Effector memory CD4-positive, alpha-beta T cell (primary cell): Measurements from ENCODE around the gene ACTL7B.
"Not testable (repeated sequence)": the region's sequence is repeated elsewhere in the genome, so short reads cannot be mapped to it uniquely, and the experiment has no call there.

ENCODE experiments used
- DNase-seq, 3 donors: peaks; one replicate each; pipeline ENCODE4 v3.0.0-alpha.2; 2020
- H3K27ac ChIP-seq: 2 replicates; pipeline ENCODE4 v1.7.0; 2013; ENCODE audit warnings: mild to moderate bottlenecking, low read length, moderate library complexity; ENCODE audit not compliant: insufficient read depth, poor library complexity, severe bottlenecking
- H3K27me3 ChIP-seq: replicated peaks from 2 replicates; pipeline ENCODE4 v1.7.0; 2013; ENCODE audit warnings: mild to moderate bottlenecking, low read length; ENCODE audit not compliant: insufficient read depth, control insufficient read depth, poor library complexity, severe bottlenecking
- H3K36me3 ChIP-seq: 2 replicates; pipeline ENCODE4 v1.7.0; 2013; ENCODE audit warnings: mild to moderate bottlenecking, low read length, moderate library complexity; ENCODE audit not compliant: control insufficient read depth, insufficient read depth
- H3K4me1 ChIP-seq: 2 replicates; pipeline ENCODE4 v1.7.0; 2013; ENCODE audit warnings: low read length, mild to moderate bottlenecking; ENCODE audit not compliant: control insufficient read depth, insufficient read depth, poor library complexity, severe bottlenecking
- H3K4me3 ChIP-seq: 2 replicates; pipeline ENCODE4 v1.7.0; 2013; ENCODE audit warnings: low read length, low read depth, mild to moderate bottlenecking; ENCODE audit not compliant: insufficient read depth, poor library complexity, severe bottlenecking
- H3K9me3 ChIP-seq: 2 replicates; pipeline ENCODE4 v1.7.0; 2013; ENCODE audit warnings: mild to moderate bottlenecking, low read length, moderate library complexity; ENCODE audit not compliant: control insufficient read depth

Gene ACTL7B

DNA sequence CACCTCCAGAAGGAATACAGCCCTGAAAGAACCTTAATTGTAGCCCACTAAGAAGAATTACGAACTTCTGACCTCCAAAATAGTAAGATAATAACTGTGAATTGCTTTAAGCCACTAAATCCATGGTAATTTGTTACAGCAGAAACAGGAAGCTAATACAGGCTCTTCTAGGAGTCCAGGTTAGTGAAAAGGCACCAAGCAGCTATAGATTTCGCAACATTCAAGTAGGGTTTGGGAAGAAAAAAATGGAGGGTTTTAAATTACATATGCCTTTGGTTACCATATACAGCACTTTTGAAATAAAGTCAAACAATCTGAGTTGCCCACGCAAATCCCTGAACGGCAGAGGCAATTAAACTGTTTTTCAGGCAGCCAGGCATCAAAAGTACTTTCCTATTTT lies 4.6 kb upstream of the ACTL7B start:
- Histone ChIP-seq H3K4me3 (no peak overlapping the region), H3K4me1 (no peaks in the 10 kb centered on the region), H3K27ac (no peak overlapping the region), H3K9me3 (no peaks in the 10 kb centered on the region), H3K27me3 (no peaks in the 10 kb centered on the region), H3K36me3 (no peaks in the 10 kb centered on the region)
- no peak for DNase-seq

DNA sequence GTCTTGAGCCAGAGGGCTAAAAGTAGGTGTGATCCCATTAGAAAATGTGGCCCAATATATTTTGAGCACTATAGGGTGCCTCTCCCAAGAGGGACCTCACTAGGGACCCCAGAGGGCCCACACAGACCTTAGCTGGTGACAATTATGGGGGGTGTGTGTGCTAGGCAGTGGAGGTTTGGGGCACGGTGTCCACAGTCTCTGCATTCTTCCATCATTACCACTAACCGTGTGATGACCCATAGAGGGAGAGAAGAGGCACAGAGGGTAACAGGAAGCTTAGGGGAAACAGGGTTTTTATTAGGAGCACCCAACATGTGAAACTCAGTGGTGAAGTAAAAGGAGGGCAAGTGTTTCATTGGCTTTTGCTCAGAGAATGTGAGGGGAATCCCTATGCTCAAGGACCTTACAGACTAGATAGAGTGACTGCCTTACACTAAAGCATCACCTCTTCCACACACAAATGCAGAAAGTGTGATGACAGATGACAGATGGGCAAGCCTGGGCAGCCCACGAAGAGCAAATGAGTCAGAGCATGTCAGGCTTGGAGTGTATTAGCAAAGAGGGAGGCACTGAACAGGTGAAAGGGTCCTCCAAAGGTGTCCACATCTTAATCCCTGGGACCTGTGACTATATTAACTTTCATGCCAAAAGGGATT lies 3.8 kb upstream of the ACTL7B start:
- DNase-seq, result no peak
- no peaks in the 10 kb centered on the region for H3K4me1 ChIP-seq
- no peaks in the 10 kb centered on the region for H3K27me3 ChIP-seq
- no peak overlapping the region for H3K4me3 ChIP-seq
- H3K9me3 ChIP-seq, result no peaks in the 10 kb centered on the region
- no peak overlapping the region for H3K27ac ChIP-seq
- no peaks in the 10 kb centered on the region for H3K36me3 ChIP-seq

DNA sequence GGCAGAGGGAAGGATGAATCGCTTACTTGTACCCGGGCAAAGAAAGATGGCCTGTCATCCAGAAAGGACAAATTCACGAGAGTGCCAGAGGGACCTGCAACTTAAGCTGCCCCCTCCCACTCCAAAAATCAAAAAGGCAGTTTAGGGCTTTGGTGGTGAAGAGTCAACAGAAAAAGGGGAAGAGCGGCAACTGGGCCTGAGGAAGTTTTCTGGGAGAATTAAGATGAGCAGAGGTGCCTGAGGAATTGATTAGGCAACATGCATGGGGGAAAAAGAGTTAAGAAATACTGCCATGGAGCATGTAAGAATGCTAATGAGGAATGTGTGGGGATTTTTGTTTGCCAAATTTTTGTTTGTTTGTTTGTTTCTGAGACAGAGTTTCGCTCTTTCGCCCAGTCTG lies 1.8 kb upstream of the ACTL7B start:
- no peaks in the 10 kb centered on the region for H3K36me3 ChIP-seq
- no peaks in the 10 kb centered on the region for H3K27me3 ChIP-seq
- no peak for DNase-seq
- no peak overlapping the region for H3K4me3 ChIP-seq
- no peak overlapping the region for H3K27ac ChIP-seq
- H3K4me1 ChIP-seq, result no peaks in the 10 kb centered on the region
- no peaks in the 10 kb centered on the region for H3K9me3 ChIP-seq

- H3K36me3 ChIP-seq, result no peaks in the 10 kb centered on the region
- no peaks in the 10 kb centered on the region for H3K27me3 ChIP-seq
- H3K4me3 ChIP-seq, result no peak overlapping the region
- no peaks in the 10 kb centered on the region for H3K4me1 ChIP-seq
- DNase-seq, result no peak
- H3K27ac ChIP-seq, result no peak overlapping the region
- no peaks in the 10 kb centered on the region for H3K9me3 ChIP-seq
These were observed 278 bp downstream of the ACTL7B start for GRCh38 chr9:108855529-108855886.

- Histone ChIP-seq H3K27ac (no peak overlapping the region), H3K27me3 (no peaks in the 10 kb centered on the region), H3K4me3 (no peak overlapping the region), H3K9me3 (no peaks in the 10 kb centered on the region), H3K36me3 (no peaks in the 10 kb centered on the region), H3K4me1 (no peaks in the 10 kb centered on the region)
- no peak for DNase-seq
These were observed 901 bp downstream of the ACTL7B start for GRCh38 chr9:108854641-108855528.

DNA sequence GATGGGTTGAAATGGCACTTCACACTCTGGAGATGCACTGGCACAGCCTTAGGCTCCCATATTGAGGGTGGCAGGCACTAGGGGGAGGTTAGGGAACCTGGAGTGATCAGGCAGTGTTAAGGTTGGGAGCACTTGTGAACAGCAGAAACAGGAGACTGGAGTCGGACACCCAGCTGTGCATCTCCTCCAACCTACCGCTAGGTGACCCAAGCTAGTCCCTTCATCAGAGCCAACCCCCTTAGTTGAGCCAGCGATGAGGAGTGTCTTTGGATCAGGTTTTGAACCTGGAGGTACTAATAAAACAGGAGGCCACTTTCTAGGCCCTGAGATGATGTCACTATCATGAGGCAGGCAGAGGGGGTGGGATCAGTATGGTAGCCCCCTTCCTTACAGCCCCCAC lies 1.7 kb downstream of the ACTL7B start:
- no peaks in the 10 kb centered on the region for H3K9me3 ChIP-seq
- no peak for DNase-seq
- H3K36me3 ChIP-seq, result no peaks in the 10 kb centered on the region
- H3K4me1 ChIP-seq, result no peaks in the 10 kb centered on the region
- no peaks in the 10 kb centered on the region for H3K27me3 ChIP-seq
- H3K27ac ChIP-seq, result no peak overlapping the region
- no peak overlapping the region for H3K4me3 ChIP-seq

GRCh38 chr9:108852079-108852478 lies 3.7 kb downstream of the ACTL7B start:
- H3K4me3 ChIP-seq, result no peak overlapping the region
- no peaks in the 10 kb centered on the region for H3K4me1 ChIP-seq
- DNase-seq, result no peak

GRCh38 chr9:108851138-108851537 lies 4.6 kb downstream of the ACTL7B start:
- DNase-seq, result no peak
- no peak overlapping the region for H3K4me3 ChIP-seq
- no peaks in the 10 kb centered on the region for H3K27me3 ChIP-seq
- H3K4me1 ChIP-seq, result no peaks in the 10 kb centered on the region
- no peaks in the 10 kb centered on the region for H3K36me3 ChIP-seq
- H3K27ac ChIP-seq, result no peak overlapping the region
- H3K9me3 ChIP-seq, result no peaks in the 10 kb centered on the region

More at GRCh38 chr9:108852079-108852478, 3.7 kb downstream of the ACTL7B start:
- H3K27me3 ChIP-seq, result no peaks in the 10 kb centered on the region
- no peaks in the 10 kb centered on the region for H3K9me3 ChIP-seq
- no peak overlapping the region for H3K27ac ChIP-seq
- H3K36me3 ChIP-seq, result no peaks in the 10 kb centered on the region

DNA sequence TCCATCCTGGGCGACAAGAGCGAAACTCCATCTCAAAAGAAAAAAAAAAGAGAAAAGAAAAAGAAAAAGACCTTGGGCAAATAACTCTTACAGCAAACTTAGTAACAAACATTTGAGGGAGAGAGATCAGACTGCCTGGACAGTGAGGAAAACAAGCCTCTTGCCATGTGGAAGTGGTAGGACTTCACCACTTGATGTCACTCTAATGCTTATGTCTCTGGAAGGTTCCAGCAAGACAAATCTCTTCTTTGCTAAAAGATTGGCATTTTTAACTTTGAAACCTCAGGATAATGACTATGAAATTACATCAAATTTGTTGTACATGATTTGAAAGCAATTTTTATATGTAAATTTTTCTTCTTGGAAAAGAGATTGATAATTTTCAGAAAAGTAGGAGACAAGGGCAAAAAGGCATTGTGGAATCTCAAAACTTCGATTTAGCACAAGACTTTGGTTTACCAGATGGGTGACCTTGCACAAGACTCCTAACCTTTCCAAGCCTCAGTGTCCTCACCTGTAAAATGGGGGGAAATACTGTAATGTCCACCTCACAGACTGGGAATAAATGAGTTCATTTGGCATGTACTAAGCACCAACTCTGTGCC lies 5.4 kb downstream of the ACTL7B start:
- no peaks in the 10 kb centered on the region for H3K36me3 ChIP-seq
- no peaks in the 10 kb centered on the region for H3K4me1 ChIP-seq
- H3K4me3 ChIP-seq, result no peak overlapping the region
- DNase-seq, result no peak
- H3K27me3 ChIP-seq, result no peaks in the 10 kb centered on the region
- H3K9me3 ChIP-seq, result no peaks in the 10 kb centered on the region
- H3K27ac ChIP-seq, result no peak overlapping the region

GRCh38 chr9:108848296-108848695 lies 7.5 kb downstream of the ACTL7B start:
- H3K4me1 ChIP-seq, DNase-seq, H3K36me3 ChIP-seq, H3K9me3 ChIP-seq, H3K27ac ChIP-seq, H3K4me3 ChIP-seq, H3K27me3 ChIP-seq: not testable (repeated sequence)
